ENCODE data around the gene COX6A1.
A peak's percentile ranks its signal among the peaks of the same experiment; 100 is the strongest.

The COX6A1 gene

DNA sequence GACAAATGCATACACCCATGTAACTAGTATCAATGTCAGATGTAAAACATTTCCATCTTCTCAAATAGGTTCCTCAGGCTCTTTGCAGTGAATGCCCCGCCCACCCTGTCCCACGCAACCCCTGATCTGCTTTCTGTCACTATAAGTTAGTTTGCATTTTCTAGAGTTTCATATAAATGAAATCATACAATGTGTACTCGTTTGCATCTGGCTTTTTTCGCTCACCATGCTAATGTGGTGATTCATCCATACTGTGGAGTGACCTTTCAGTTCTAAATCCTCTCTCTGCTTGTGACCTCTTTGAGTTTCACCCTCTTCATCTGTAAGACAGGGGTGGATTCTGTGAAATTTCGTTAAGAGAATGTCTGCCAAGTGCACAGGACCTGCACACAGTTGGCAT, 38.4 kb upstream of the COX6A1 start:
- no peak for TF ChIP-seq CTCF (IDR thresholded peaks at IDR 0.05; ENCODE audit: insufficient read depth, low read length, missing control alignments)
- ChIA-PET CTCF (no interaction called here), POLR2A (no interaction called here)
- DNase-seq (ENCODE audit: low read depth, low spot score), result peak; percentile 0
- H3K4me3 ChIP-seq (ENCODE audit: low read depth, low read length), result no peak overlapping the region

- ChIA-PET POLR2A (interaction anchor here (0.6 kb wide), 1 partner anchor 23 kb away, joined by 3 read pairs; no protein-coding TSS in a partner anchor), CTCF (interaction anchor here (1.2 to 1.3 kb wide), 2 partner anchors 13 to 29 kb away, joined by 4 to 5 read pairs; no protein-coding TSS in a partner anchor)
- H3K4me3 ChIP-seq (ENCODE audit: low read depth, low read length), result no peak overlapping the region
- no peak for DNase-seq (ENCODE audit: low read depth, low spot score)
- TF ChIP-seq CTCF (IDR thresholded peaks at IDR 0.05; ENCODE audit: insufficient read depth, low read length, missing control alignments), result no peak
Observed at GRCh38 chr12:120402217-120402616, 35.7 kb upstream of the COX6A1 start.

DNA sequence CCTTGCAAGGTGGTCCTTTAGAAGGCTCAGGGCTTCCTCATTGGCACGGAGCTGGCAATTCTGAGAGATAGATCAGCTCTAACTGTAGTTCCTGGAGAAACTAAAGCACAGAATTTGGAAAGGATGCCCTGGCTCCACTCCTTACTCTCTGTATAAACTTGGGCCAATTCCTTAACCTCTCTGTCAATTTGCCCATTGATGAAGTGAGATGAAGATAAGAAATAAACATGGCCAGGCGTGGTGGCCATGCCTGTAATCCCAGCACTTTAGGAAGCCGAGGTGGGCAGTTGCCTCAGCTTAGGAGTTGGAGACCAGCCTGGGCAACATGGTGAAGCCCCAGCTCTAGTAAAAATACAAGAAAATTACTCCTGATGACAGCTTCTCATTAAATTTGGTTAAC, 34.0 kb upstream of the COX6A1 start:
- ChIA-PET POLR2A (no interaction called here), CTCF (interaction anchor here (1.0 kb wide), 1 partner anchor 26 kb away, joined by 4 read pairs; no protein-coding TSS in a partner anchor)
- TF ChIP-seq CTCF (IDR thresholded peaks at IDR 0.05; ENCODE audit: insufficient read depth, low read length, missing control alignments), result no peak
- no peak overlapping the region for H3K4me3 ChIP-seq (ENCODE audit: low read depth, low read length)
- no peak for DNase-seq (ENCODE audit: low read depth, low spot score)

DNA sequence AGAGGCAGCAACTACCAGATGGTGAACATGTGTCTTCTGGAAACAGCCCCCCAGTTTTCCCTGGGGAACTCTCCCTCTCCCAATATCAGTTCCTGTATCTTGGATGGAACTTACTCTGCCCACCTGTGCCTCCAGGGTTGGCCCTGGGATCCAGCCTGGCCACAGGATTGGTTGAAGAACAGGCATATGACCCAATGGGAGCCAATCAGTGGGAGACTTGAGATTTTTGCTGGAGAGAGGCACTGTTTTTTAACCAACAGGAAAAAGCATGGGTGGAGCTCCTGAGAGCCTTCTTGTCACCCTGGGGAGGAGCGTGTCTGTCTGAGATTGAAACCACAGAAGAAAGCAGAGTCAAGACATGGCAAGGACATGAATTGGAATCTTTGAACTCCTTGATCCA, 33.6 kb upstream of the COX6A1 start:
- DNase-seq (ENCODE audit: low read depth, low spot score), result no peak
- POLR2A ChIA-PET, result no interaction called here
- no peak for TF ChIP-seq CTCF (IDR thresholded peaks at IDR 0.05; ENCODE audit: insufficient read depth, low read length, missing control alignments)
- CTCF ChIA-PET, result no interaction called here
- no peak overlapping the region for H3K4me3 ChIP-seq (ENCODE audit: low read depth, low read length)

DNA sequence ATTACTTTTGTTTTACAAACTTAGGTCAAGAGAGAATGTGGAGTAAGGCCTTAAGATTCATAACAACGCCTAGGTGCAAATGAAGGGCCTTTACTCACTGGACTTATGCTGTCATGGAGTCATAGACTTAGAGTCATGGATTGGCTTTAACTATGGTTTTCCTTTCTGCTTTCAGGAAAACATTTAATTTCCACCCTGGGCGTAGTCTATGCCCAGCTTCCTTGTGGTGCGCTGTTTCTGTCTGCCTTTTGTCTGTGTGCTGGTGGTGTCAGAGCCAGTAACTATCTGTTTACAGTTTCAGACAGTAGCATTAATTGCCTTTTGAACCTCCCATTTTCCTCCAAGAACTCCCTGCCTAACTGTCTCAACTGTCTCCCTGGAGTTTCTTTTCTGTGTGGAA, 31.8 kb upstream of the COX6A1 start:
- no peak for DNase-seq (ENCODE audit: low read depth, low spot score)
- ChIA-PET POLR2A (no interaction called here), CTCF (no interaction called here)

GRCh38 chr12:120406553-120406952, 31.4 kb upstream of the COX6A1 start:
- POLR2A ChIA-PET, result no interaction called here
- H3K4me3 ChIP-seq (ENCODE audit: low read depth, low read length), result no peak overlapping the region
- CTCF ChIA-PET, result interaction anchor here (0.8 kb wide), 1 partner anchor 25 kb away, joined by 3 read pairs; no protein-coding TSS in a partner anchor
- no peak for TF ChIP-seq CTCF (IDR thresholded peaks at IDR 0.05; ENCODE audit: insufficient read depth, low read length, missing control alignments)
- DNase-seq (ENCODE audit: low read depth, low spot score), result no peak

More for the DNA sequence above, 31.8 kb upstream of the COX6A1 start:
- no peak overlapping the region for H3K4me3 ChIP-seq (ENCODE audit: low read depth, low read length)
- TF ChIP-seq CTCF (IDR thresholded peaks at IDR 0.05; ENCODE audit: insufficient read depth, low read length, missing control alignments), result no peak

All from AG04449 (cell line).